HepG2 (cell line): ENCODE data around the gene CDA. TPM values are rescaled to one million over a fixed set of nuclear protein-coding genes. Genes with fewer than 3 reads are reported as not detected.

ENCODE experiments used
- ARID5B ChIP-seq: IDR thresholded peaks from 2 replicates; pipeline ENCODE4 v1.4.0; 2020; ENCODE audit warnings: mild to moderate bottlenecking, missing genetic modification reagents
- ARNT ChIP-seq: fragments of 450-650 bp; IDR thresholded peaks from 2 replicates; pipeline ENCODE4 v1.6.1; 2017
- ATF7 ChIP-seq, 2 experiments: fragments of 450-650 bp in 1 of 2; sonication (generic) in 1 of 2; formaldehyde crosslinking in 1 of 2; IDR thresholded peaks; 2 replicates each; pipeline versions ENCODE4 v1.4.0 to v1.6.1; 2016 to 2020; ENCODE audit warnings: antibody characterized with exemption in 1 of 2, mild to moderate bottlenecking in 1 of 2, missing genetic modification reagents in 1 of 2
- ATM ChIP-seq: fragments of 450-650 bp; IDR thresholded peaks from 2 replicates; pipeline ENCODE4 v1.7.1; 2017; ENCODE audit warnings: mild to moderate bottlenecking, borderline replicate concordance
- FIP1L1 ChIP-seq: fragments of 200-400 bp; formaldehyde crosslinking; IDR thresholded peaks from 2 replicates; pipeline ENCODE4 v1.6.1; 2018; ENCODE audit warnings: low read depth, mild to moderate bottlenecking, low read length, moderate library complexity, borderline replicate concordance; ENCODE audit not compliant: insufficient read depth
- FOXA3 ChIP-seq: IDR thresholded peaks from 2 replicates; pipeline ENCODE4 v1.6.1; 2016; ENCODE audit warnings: missing genetic modification reagents, missing compliant biosample characterization
- GABPB1 ChIP-seq: IDR thresholded peaks from 2 replicates; pipeline ENCODE4 v1.6.1; 2016; ENCODE audit warnings: mild to moderate bottlenecking, missing genetic modification reagents, moderate library complexity, missing compliant biosample characterization
- HNF4A ChIP-seq: sonication (generic); formaldehyde crosslinking; IDR thresholded peaks from 2 replicates; pipeline ENCODE4 v1.4.0; 2020; ENCODE audit warnings: missing genetic modification reagents
- HNF4G ChIP-seq, 2 experiments: sonication (generic) in 1 of 2; formaldehyde crosslinking in 1 of 2; IDR thresholded peaks; 2 replicates each; pipeline versions ENCODE4 v1.4.0 to v1.6.1; 2011 to 2020; ENCODE audit warnings: borderline replicate concordance in 2 of 2, low read depth in 2 of 2, mild to moderate bottlenecking in 2 of 2, low read length in 1 of 2, missing genetic modification reagents in 1 of 2, moderate library complexity in 1 of 2
- JUN ChIP-seq: sonication (generic); formaldehyde crosslinking; IDR thresholded peaks from 2 replicates; pipeline ENCODE4 v1.4.0; 2020; ENCODE audit warnings: mild to moderate bottlenecking, missing genetic modification reagents
- NFE2 ChIP-seq: sonication (generic); formaldehyde crosslinking; IDR thresholded peaks from 2 replicates; pipeline ENCODE4 v1.4.0; 2020; ENCODE audit warnings: missing genetic modification reagents
- NR2F1 ChIP-seq, 2 experiments: fragments of 450-650 bp in 1 of 2; formaldehyde crosslinking in 1 of 2; IDR thresholded peaks; 2 replicates each; pipeline versions ENCODE4 v1.5.0 to v1.6.1; 2016 to 2020; ENCODE audit warnings: mild to moderate bottlenecking in 1 of 2, missing compliant biosample characterization in 1 of 2, missing genetic modification reagents in 1 of 2, moderate library complexity in 1 of 2
- POLR2AphosphoS5 ChIP-seq: IDR thresholded peaks from 2 replicates; pipeline ENCODE4 v1.6.1; 2012; ENCODE audit warnings: low read depth, low read length
- PRPF4 ChIP-seq: fragments of 200-400 bp; formaldehyde crosslinking; IDR thresholded peaks from 2 replicates; pipeline ENCODE4 v1.6.1; 2016; ENCODE audit warnings: low read length, low read depth; ENCODE audit not compliant: poor library complexity, severe bottlenecking
- SALL2 ChIP-seq: sonication (generic); formaldehyde crosslinking; IDR thresholded peaks from 2 replicates; pipeline ENCODE4 v1.8.1; 2023; ENCODE audit warnings: mild to moderate bottlenecking, missing genetic modification reagents, inconsistent platforms
- SNAI1 ChIP-seq: sonication (generic); formaldehyde crosslinking; IDR thresholded peaks from 2 replicates; pipeline ENCODE4 v1.5.0; 2020; ENCODE audit warnings: mild to moderate bottlenecking, missing genetic modification reagents, borderline replicate concordance
- SP5 ChIP-seq: IDR thresholded peaks from 2 replicates; pipeline ENCODE4 v1.6.1; 2016; ENCODE audit warnings: low read depth, borderline replicate concordance
- THAP9 ChIP-seq: sonication (generic); formaldehyde crosslinking; IDR thresholded peaks from 2 replicates; pipeline ENCODE4; 2020; ENCODE audit warnings: missing genetic modification reagents, mild to moderate bottlenecking, borderline replicate concordance
- ZNF275 ChIP-seq: sonication (generic); formaldehyde crosslinking; IDR thresholded peaks from 2 replicates; pipeline ENCODE4 v1.8.0; 2022; ENCODE audit warnings: missing genetic modification reagents, mild to moderate bottlenecking, inconsistent platforms, borderline replicate concordance
- ZNF362 ChIP-seq: sonication (generic); formaldehyde crosslinking; IDR thresholded peaks from 2 replicates; pipeline ENCODE4 v1.4.0; 2020; ENCODE audit warnings: missing genetic modification reagents, mild to moderate bottlenecking, borderline replicate concordance
- polyA plus RNA-seq, 8 experiments: library from polyadenylated mRNA; depleted of rRNA in 3 of 8; stranded (reverse) in 7 of 8; unstranded in 1 of 8; fragments of >200 nt; fragmentation: Illumina TruSeq in 4 of 8; extraction: Trizol in 4 of 8; gene quantifications; 2 replicates each; pipeline versions ENCODE4 v1.2.1 to v1.2.3, GENCODE V29; 2011 to 2016; ENCODE audit warnings: low read depth in 4 of 8, missing spikeins in 1 of 8, mixed read lengths in 1 of 8; ENCODE audit not compliant: insufficient read depth in 1 of 8
- total RNA-seq, 5 experiments: library from RNA; depleted of rRNA; stranded (reverse); fragments of >200 nt; fragmentation: Illumina TruSeq; extraction: Trizol; gene quantifications; 2 replicates each; pipeline ENCODE4 v1.2.3, GENCODE V29; 2016; ENCODE audit warnings: low read depth in 1 of 5

Gene CDA
- total and polyA plus RNA-seq, 2 of the 13 experiments (the other 11 are each of a cell fraction or from before 2014, with no cell fraction given) = 0.66 to 2.1 TPM

- TF ChIP-seq FIP1L1 (no peak), NR2F1 (CRISPR knock-in tag; IDR thresholded peaks at IDR 0.05) (0 out of 4 replicates have a peak, but pooled peaks of 1 of the 2 experiments have one; percentile 10), SALL2 (no peak), ZNF275 (CRISPR knock-in tag) (no peak), GABPB1 (peak; percentile 38; the same call in 1 of the 2 replicates), ARNT (no peak), ATF7 (IDR thresholded peaks at IDR 0.05) (no peak), ATF7 (CRISPR knock-in tag; IDR thresholded peaks at IDR 0.05) (0 out of 2 replicates have a peak, but pooled peaks have one; percentile 23), HNF4G (IDR thresholded peaks at IDR 0.05; ENCODE audit: borderline replicate concordance, low read depth, low read length) (no peak), HNF4G (CRISPR knock-in tag; IDR thresholded peaks at IDR 0.05; ENCODE audit: borderline replicate concordance, low read depth) (no peak), JUN (no peak), NFE2 (no peak), PRPF4 (no peak), THAP9 (no peak), SNAI1 (CRISPR knock-in tag) (no peak), ARID5B (CRISPR knock-in tag) (no peak), ATM (no peak), ZNF362 (no peak), POLR2AphosphoS5 (no peak), HNF4A (no peak), FOXA3 (no peak), SP5 (CRISPR knock-in tag) (peak; percentile 12; the same call in 1 of the 2 replicates)
Observed at GRCh38 chr1:20588634-20589225, at the start of gene CDA (continued).
